HG02571 (cell line): Measurements from ENCODE around the gene TGOLN2.
A peak's percentile ranks its signal among the peaks of the same experiment; 100 is the strongest.
"Not testable (repeated sequence)": the region's sequence is repeated elsewhere in the genome, so short reads cannot be mapped to it uniquely, and the experiment has no call there.

ENCODE experiments used
- ATAC-seq: cut with Tn5 transposase; IDR thresholded peaks from one replicate; pipeline ENCODE4 v1.9.1; 2021; ENCODE audit warnings: mild to moderate bottlenecking, moderate library complexity; ENCODE audit not compliant: unreplicated experiment

The TGOLN2 gene

GRCh38 chr2:85327822-85328617 lies at the start of gene TGOLN2:
Gene TGOLN2, minus strand, starts transcription at chr2:85327989. Its CDS starts 27 bp downstream, at chr2:85327962.
- peak; percentile 89 for ATAC-seq

DNA sequence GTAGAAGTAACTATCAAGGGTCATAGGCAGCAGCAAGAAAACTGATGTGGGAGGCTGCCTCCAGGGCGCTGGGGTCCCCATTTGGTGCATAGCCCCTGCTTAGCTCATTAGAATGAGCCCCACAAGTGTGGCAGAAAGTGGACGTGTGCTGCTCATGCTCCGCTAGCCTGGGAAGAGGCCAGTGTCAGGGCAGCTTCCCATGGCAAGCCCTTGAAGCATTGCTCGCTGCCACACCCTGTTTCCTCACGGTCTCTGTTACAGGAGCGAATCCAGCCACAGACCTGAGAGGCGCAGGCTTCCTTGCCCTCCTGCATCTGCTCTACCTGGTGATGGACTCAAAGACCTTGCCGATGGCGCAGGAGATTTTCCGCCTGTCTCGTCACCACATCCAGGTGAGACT lies 49.3 kb upstream of the TGOLN2 start:
- no peak for ATAC-seq

DNA sequence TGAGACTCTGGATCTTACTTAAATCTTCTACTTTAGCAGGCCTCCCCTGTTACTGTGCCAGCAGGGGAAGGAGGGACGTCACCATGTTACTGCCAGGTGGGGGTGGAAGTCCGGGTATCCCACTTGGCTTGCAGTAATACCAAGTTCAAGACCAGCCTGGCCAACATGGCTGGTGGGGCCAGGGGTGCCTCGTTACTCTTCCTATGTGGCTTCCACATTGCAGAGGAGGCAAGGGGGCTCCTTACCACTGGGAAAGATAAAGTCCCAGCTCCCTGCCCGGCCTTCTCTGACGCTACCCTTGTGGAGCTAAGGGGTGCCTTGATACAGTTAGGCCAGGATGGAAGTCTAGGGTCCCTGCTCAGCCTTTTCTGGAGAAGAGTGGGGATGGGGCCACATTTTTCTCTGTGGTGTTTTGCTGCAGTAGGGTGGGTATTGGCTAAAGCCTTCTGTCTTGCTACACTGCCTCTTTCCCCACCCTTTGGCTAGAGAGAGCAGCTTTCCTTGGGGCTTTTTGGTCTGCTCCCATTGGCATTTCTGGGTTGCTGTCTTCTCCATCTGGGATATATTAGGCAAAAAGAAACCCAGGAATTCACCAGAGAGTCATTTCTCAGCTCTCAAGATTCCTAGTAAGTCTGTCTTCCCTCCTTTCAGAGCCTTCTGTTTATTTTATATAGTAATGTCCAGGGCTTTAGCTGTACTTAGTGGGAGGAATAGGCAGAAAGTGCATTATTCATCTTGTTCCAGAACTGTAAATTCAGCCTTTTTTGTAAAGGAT lies 48.7 kb upstream of the TGOLN2 start:
- no peak for ATAC-seq

GRCh38 chr2:85371045-85371444 lies 43.3 kb upstream of the TGOLN2 start:
- no peak for ATAC-seq

- ATAC-seq, result no peak
These were observed 41.7 kb upstream of the TGOLN2 start for GRCh38 chr2:85369500-85369899.

DNA sequence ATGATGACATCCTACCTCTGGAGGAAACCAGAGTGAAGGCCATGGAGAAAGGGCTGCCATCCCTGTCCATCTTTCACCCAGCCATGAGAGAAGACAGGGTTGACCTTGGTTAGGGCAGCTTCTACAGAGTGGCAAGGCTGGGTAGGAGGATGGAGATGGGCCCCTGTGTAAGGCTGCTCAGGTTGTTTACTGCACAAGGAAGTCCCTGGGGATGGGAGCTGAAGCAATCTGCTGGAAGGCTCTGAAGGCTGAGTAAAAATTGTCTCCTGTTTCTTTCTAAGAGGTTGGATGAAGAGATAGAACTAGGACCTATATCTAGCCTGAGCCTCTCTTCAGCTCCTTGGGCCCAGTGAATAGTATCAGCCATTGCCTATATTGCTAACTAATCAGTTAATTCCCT lies 41.1 kb upstream of the TGOLN2 start:
- ATAC-seq, result no peak

DNA sequence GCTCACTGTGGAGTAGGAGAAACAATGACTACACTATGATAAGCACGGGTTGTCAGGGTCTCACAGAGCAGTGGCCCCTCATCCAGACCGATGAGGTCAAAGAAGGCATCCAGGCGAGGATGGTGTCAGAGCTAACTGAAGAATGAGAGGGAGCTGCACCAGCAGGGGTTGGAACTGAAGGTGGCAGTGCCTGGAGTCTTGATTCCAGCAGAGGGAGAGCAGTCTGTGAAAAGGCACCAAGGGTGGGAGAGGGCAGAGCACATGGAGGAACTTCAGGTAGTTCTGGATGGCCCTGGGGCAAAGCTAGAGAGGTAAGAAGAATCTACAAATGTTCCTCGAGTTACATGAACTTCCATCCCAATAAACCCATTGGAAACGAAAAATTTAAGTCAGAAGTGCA lies 39.4 kb upstream of the TGOLN2 start:
- ATAC-seq, result no peak

DNA sequence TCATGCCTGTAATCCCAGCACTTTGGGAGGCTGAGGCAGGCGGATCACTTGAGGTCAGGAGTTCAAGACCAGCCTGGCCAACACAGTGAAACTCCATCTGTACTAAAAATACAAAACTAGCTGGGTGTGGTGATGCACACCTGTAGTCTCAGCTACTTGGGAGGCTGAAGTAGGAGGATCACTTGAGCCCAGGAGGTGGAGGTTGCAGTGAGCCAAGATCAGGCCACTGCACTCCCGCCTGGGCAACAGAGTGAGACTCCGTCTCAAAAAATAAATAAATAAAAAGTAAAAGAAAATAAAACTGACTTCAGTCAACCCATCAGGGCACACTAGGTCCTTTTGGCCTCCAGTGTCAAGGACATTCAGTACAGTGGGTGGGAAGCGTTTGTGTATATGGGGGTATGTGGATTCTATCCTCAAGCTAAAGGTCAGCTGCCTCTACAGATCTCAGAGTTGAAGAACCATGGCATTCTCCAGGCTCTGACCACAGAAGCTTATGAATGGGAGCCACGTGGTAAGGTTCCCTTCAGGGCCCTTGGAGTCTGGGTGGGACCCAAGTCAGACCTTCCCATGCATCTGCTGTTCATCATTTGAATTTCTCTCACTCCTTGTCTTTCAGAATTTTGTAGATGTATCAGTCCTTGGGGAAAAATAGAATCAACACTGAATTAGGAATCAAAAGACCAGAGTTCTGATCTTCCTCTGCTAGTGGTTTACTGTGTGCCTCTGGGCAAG lies 35.0 kb upstream of the TGOLN2 start:
- ATAC-seq, result not testable (repeated sequence)

- ATAC-seq, result no peak
These were observed 29.9 kb upstream of the TGOLN2 start for GRCh38 chr2:85357736-85358135.

GRCh38 chr2:85356186-85356585 lies 28.4 kb upstream of the TGOLN2 start:
- no peak for ATAC-seq

DNA sequence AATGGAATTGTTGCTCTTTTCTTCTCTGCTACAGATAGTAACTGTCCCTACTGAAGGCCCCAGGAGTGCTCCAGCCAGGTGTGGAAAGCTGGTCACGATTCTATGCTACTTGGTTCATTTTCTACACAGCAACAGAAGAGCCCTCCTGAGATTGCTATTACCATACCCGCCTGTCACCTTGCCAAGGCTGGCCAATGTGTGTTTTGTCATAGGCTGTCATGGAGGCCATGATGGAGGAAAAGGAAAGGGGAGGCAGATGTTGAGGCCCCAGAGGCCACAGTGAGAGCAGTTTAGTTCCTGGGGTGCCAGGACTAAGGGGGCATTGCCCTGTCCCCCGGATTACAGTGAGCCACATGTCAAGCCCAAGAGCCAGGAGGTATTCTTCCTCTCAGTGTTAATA lies 27.7 kb upstream of the TGOLN2 start:
- ATAC-seq, result no peak

DNA sequence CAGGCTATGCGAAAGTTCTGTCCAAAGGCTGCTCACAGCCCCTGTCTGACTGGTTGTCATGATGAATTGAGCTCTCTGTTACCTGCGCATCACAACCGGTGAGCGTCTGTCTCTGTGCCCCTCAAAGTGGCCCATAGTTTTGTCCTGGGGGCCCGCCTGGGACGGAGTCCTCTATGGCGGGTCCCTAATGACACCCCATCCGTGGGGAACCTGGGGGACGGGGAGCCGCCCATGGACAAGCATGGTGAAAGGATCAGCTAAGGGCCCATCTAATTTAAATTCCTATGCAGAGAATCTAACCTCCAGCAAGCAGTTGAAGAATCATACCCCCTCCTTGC lies 27.3 kb upstream of the TGOLN2 start:
- peak; percentile 2 for ATAC-seq

DNA sequence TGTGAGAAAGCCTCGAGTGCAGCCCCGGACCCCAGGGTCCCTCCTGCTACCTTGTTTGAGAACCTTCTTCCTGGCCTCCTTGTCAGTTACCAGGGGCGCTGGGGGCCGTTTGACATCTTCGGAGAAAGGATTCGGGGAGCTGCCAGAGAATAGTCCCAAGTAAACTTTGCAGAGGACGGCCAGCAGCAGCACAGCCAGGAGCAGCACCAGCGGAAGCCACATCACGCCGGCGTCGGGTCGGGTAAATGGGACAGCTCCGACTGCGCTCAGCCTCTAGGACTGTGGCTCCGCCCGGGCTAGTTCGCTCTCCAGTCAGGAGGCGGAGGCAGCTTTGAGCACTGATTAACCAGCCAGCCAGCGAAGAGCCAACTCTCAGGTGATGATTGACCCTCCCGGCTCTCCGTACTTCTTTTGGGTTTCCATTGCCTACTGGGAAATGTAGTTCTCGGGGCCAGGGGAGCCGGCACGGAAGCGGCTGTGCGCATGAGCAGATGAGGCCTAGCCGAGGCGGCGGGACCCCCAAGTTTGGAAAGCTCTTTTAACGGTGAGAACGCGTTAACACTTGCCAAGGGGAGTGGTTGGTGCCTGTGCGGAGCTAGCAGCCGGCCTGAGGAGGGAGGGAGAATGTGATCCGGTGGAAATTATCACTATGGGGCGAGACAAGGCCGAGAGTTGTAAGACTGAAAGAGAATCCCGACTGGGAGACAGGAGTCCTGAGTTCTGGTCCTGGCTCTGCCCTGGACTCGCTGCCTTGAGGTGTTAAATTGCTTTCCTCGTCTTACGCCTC lies 26.7 kb upstream of the TGOLN2 start, which contains the start of the genes ELMOD3 and RETSAT:
Gene ELMOD3, plus strand, starts transcription at position 484 of the 787 bp plus-strand sequence. CDS start 2,430 bp downstream, outside the sequence.
Gene RETSAT, minus strand, starts transcription at position 243 of the 787 bp plus-strand sequence. Its CDS starts 21 bp downstream, at position 222.
- peak; percentile 95 for ATAC-seq

DNA sequence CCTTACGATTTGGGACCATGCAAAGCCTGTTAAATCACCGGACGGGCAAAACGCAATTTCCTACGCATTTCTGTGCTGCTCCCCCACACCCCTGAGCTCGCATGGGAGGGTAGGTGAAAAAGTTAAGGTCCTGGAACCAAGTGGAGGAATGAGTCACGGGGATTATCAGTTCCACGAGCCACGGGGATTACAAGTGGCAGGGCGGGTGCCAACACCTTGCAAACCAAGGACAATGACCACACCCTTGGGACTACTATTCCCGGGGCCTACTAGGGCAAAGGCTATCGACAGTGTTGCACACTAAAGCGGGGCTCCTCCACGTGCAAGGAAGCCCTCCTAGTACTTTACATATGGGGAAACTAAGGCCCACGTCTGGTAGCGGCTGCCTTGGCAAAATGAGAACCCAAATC lies 26.1 kb upstream of the TGOLN2 start:
- ATAC-seq, result peak; percentile 19

DNA sequence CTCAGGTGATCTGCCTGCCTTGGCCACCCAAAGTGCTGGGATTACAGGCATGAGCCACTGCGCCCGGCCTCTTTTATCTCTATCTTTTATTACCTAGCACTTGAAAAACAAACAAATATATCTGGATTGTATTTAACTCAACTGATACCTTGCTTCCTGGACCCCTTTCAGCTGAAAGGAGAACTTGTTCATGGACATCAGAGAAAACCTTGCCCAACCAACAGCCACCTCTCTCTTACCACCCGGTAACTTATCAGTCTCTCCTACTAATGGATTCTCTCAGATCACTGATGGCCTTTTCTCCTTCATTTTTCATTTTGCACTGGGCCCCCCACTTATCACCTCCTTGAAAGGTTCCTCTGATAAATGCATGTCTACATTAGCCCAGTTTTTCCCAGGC lies 19.8 kb upstream of the TGOLN2 start:
- ATAC-seq, result no peak

GRCh38 chr2:85344356-85344954 lies 16.7 kb upstream of the TGOLN2 start:
- ATAC-seq, result no peak

DNA sequence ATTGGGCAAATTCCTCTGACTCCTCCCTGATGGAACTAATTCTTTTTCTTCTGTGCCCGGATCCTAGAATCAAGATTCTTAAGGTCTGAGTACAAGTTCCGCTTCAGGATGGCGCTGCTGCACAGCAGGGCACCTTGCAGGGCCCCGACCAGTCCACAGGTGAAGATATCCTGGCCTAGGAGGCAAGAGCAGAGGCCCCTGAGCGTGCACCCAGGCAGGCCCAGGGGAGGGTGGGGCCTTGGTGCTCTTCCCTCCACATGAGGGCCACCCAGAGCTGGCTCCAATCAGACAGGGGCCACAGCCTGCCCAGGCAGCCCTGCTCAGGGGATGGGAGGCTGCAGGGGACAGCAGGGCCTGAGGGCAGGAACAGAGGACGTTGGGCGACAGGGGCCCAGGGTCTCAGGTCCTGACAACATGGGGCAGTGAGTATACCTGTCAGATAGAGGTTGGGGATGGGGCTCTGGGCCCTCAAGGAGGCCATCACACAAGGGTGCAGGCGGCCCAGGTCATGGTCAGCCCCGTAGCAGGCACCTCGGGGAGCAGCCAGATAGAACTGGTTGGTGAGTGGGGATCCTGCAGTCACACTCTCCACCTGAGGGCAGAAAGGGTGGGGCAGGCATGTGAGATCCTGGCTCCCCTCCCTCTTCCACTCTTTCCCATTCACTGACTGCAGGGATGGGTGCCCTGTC lies 15.6 kb upstream of the TGOLN2 start:
- ATAC-seq, result not testable (repeated sequence)

DNA sequence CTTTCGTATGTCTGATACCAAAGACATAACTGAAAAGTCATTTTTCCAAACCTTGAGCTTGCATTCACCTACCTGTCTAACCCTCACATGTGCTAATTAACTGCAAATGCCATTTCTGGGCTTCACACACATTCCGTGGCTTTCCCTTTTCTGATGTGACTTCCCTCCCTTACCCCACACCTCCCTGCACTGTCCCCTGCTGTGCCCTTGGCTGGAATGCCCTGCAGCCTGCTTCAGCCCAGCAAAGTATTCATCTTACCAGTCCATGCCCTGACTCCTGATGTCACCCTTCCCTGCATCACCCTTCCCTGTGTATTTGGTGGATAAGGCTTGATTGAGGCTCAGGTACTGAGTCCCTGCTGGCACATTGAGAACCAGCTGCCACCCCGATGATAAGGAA lies 14.4 kb upstream of the TGOLN2 start:
- ATAC-seq, result no peak

DNA sequence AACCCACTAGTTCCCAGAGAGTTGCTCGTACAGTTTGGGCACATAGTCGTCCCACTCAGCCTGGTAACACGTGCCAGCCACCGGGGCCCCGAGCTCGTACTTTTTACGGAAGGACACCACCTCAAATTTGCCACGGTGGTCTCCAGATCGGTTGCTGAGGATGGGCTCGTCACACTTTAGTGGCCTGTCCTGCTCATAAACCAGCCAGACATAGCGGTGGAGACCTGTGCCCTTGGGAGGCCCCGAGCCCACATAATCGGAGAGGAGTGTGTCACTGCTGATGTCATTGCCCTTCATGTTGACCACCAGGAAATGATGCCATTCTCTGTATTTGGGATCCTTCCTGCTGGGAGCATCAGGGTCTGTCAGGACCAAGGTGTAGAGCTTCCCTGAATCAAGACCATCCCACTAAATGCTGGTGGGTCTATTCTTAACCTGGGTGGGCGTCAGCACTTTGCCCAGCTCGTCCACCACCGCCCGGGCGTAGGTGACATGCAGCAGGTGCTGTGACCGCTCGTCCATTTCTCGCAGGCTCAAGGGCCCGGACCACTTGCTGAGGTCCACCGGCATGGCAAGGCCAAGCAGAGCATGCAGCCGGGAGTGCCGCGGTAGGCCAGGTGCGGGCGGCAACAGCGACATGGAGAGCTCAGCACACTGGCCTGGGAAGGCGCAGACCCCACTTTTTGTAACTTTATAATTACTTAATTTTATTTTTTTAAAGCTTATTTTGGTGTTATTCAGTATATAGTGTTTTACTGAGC lies 13.7 kb upstream of the TGOLN2 start:
- no peak for ATAC-seq
